Panc1 (cell line): ENCODE measurements around the gene MYO3B.

Experiments
- TCF7L2 ChIP-seq: IDR thresholded peaks from 2 replicates; pipeline ENCODE4 v1.6.1; 2011; ENCODE audit warnings: mild to moderate bottlenecking, low read depth, low read length, inconsistent platforms
- TF ChIP-seq, protein P1 (sequence below): fragments of 450-650 bp; IDR thresholded peaks from 2 replicates; pipeline ENCODE4 v1.5.1; 2017; ENCODE audit warnings: mild to moderate bottlenecking

DNA sequence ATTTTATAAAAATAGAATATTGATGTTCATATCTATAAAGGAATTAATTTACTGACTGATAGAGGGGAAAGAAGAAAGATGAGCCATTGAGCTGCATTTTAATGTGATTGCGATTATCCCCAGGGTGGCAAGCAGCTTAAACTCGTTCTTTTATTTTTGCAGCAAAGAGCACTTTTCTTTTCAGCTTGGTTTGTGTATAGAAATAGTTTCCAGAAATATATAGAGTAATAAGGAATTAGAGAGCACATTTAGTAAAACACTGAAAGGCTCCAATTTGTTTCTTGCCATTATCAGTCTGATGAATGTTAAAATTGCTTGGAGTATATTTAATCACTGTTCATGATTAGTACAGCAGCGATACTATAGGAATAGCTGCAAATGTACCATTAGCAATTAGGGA, 119.5 kb downstream of the MYO3B start:
- TF ChIP-seq, protein P1, sequence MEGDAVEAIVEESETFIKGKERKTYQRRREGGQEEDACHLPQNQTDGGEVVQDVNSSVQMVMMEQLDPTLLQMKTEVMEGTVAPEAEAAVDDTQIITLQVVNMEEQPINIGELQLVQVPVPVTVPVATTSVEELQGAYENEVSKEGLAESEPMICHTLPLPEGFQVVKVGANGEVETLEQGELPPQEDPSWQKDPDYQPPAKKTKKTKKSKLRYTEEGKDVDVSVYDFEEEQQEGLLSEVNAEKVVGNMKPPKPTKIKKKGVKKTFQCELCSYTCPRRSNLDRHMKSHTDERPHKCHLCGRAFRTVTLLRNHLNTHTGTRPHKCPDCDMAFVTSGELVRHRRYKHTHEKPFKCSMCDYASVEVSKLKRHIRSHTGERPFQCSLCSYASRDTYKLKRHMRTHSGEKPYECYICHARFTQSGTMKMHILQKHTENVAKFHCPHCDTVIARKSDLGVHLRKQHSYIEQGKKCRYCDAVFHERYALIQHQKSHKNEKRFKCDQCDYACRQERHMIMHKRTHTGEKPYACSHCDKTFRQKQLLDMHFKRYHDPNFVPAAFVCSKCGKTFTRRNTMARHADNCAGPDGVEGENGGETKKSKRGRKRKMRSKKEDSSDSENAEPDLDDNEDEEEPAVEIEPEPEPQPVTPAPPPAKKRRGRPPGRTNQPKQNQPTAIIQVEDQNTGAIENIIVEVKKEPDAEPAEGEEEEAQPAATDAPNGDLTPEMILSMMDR = no peak
- TF ChIP-seq TCF7L2 = no peak
